ENCODE measurements around the gene PMIS2. TPM values are rescaled to one million over a fixed set of nuclear protein-coding genes. Genes with fewer than 3 reads are reported as not detected.

PMIS2 gene
- total RNA-seq, 4 donors from 2014 or later = not detected

GRCh38 chr19:35552534-35553384 lies 33.2 kb upstream of the PMIS2 start:
- DNase-seq (ENCODE audit: low spot score in 2 of 2) = no peak
- H3K36me3 ChIP-seq = no peaks in the 10 kb centered on the region
- no peak overlapping the region for H3K4me3 ChIP-seq
- H3K4me1 ChIP-seq = peaks cover 3% of the 10 kb centered on the region
- H3K27ac ChIP-seq = no peak overlapping the region
- no peak for TF ChIP-seq CTCF (IDR thresholded peaks at IDR 0.05)
- TF ChIP-seq POLR2AphosphoS5 (IDR thresholded peaks at IDR 0.05) = no peak
- TF ChIP-seq POLR2A (IDR thresholded peaks at IDR 0.05) = no peak
- no peak for TF ChIP-seq EP300 (IDR thresholded peaks at IDR 0.05)
- peaks cover 4% of the 10 kb centered on the region for H3K27me3 ChIP-seq
- no peaks in the 10 kb centered on the region for H3K9me3 ChIP-seq
- 71% methylated on average over 13 of the region's 13 CpGs for WGBS

- Histone ChIP-seq H3K27me3 (peaks cover 11% of the 10 kb centered on the region), H3K36me3 (no peaks in the 10 kb centered on the region), H3K4me3 (no peak overlapping the region), H3K4me1 (peaks cover 11% of the 10 kb centered on the region), H3K9me3 (no peaks in the 10 kb centered on the region), H3K27ac (no peak overlapping the region)
- no peak for DNase-seq (ENCODE audit: low spot score in 2 of 2)
- TF ChIP-seq POLR2A (IDR thresholded peaks at IDR 0.05) = no peak
- TF ChIP-seq EP300 (IDR thresholded peaks at IDR 0.05) = no peak
- no peak for TF ChIP-seq POLR2AphosphoS5 (IDR thresholded peaks at IDR 0.05)
- TF ChIP-seq CTCF (IDR thresholded peaks at IDR 0.05) = no peak
- WGBS = 76% methylated on average over 12 of the region's 14 CpGs
Measured at GRCh38 chr19:35553385-35554000, 32.5 kb upstream of the PMIS2 start.

- no peak for TF ChIP-seq CTCF (IDR thresholded peaks at IDR 0.05)
- no peak for TF ChIP-seq POLR2AphosphoS5 (IDR thresholded peaks at IDR 0.05)
- no peak for TF ChIP-seq POLR2A (IDR thresholded peaks at IDR 0.05)
- TF ChIP-seq EP300 (IDR thresholded peaks at IDR 0.05) = no peak
- Histone ChIP-seq H3K4me3 (no peak overlapping the region), H3K9me3 (no peaks in the 10 kb centered on the region), H3K36me3 (no peaks in the 10 kb centered on the region), H3K4me1 (peaks cover 13% of the 10 kb centered on the region), H3K27me3 (peaks cover 17% of the 10 kb centered on the region), H3K27ac (no peak overlapping the region)
- DNase-seq (ENCODE audit: low spot score in 2 of 2) = no peak
- 69% methylated on average over 5 of the region's 5 CpGs for WGBS
Measured at GRCh38 chr19:35554076-35554475, 31.9 kb upstream of the PMIS2 start.

- Histone ChIP-seq H3K4me3 (no peak overlapping the region), H3K4me1 (peaks cover 13% of the 10 kb centered on the region), H3K27me3 (peaks cover 31% of the 10 kb centered on the region), H3K36me3 (no peaks in the 10 kb centered on the region), H3K27ac (no peak overlapping the region), H3K9me3 (no peaks in the 10 kb centered on the region)
- no peak for DNase-seq (ENCODE audit: low spot score in 2 of 2)
- 69% methylated on average over 22 of the region's 30 CpGs for WGBS
- TF ChIP-seq EP300 (IDR thresholded peaks at IDR 0.05) (no peak), CTCF (IDR thresholded peaks at IDR 0.05) (no peak), POLR2AphosphoS5 (IDR thresholded peaks at IDR 0.05) (no peak), POLR2A (IDR thresholded peaks at IDR 0.05) (no peak)
Measured at GRCh38 chr19:35555301-35556005, 30.5 kb upstream of the PMIS2 start.

Measured in suprapubic skin (tissue), 4 donors.